SK-N-MC (cell line): ENCODE results near the gene GRIK2.

Source experiments
- EZH2 ChIP-seq: fragments of 200-600 bp; sonication (generic); IDR thresholded peaks from one replicate; pipeline ENCODE4 v1.6.1; 2017; ENCODE audit warnings: antibody characterized with exemption
- POLR2AphosphoS5 ChIP-seq: IDR thresholded peaks from 2 replicates; pipeline ENCODE4 v1.6.1; 2012; ENCODE audit warnings: mild to moderate bottlenecking, low read depth, low read length, borderline replicate concordance

DNA sequence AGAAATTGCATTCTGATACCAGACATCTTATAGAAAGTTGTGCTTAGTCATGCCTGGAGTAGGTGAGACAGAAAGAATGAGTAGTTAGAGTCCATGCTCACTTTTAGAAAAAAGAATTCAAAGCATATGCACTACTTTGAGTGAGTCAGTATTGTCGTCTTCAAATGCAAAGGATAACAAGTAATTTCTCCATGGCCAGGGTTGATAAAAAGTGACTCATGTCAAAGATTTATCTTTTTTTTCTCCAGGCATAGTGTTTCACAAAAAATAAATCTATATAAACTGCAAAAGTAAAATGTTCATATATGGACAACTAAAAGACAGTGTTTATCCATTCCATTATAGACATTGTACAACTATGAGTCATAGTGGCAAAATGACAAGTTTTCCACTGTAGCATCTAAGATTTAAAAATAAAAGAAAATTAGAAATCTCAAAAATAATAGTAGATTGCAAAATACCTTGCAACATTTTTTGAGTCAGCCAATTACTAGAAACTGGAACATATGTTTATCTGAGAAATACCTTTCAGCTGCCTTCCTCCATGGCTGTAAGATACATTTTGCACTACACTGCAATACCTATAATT is 329.6 kb downstream of the GRIK2 start:
- TF ChIP-seq EZH2: no peak
- TF ChIP-seq POLR2AphosphoS5: no peak
